Measurements from ENCODE around the gene IFI30. TPM values are rescaled to one million over a fixed set of nuclear protein-coding genes. Genes with fewer than 3 reads are reported as not detected.
A peak's percentile ranks its signal among the peaks of the same experiment; 100 is the strongest.
"Not testable (repeated sequence)": the region's sequence is repeated elsewhere in the genome, so short reads cannot be mapped to it uniquely, and the experiment has no call there.

Gene IFI30
- total RNA-seq, 2 experiments from 2014 or later: 24.7 to 28.1 TPM

- Mint-ChIP-seq H3K36me3 (peaks cover 17% of the 10 kb centered on the region), H3K4me3 (no peak overlapping the region), H3K9me3 (no peaks in the 10 kb centered on the region), H3K4me1 (peaks cover 14% of the 10 kb centered on the region), H3K27me3 (peaks cover under 1% of the 10 kb centered on the region), H3K27ac (peak overlapping the region; percentile 62)
- DNase-seq: no peak
These were observed 24.3 kb downstream of the IFI30 start for GRCh38 chr19:18197941-18198340.

GRCh38 chr19:18198374-18198773, 24.8 kb downstream of the IFI30 start:
- DNase-seq: no peak
- peaks cover 18% of the 10 kb centered on the region for H3K4me1 Mint-ChIP-seq
- no peak overlapping the region for H3K27ac Mint-ChIP-seq
- no peaks in the 10 kb centered on the region for H3K9me3 Mint-ChIP-seq
- no peak overlapping the region for H3K4me3 Mint-ChIP-seq
- H3K27me3 Mint-ChIP-seq: no peaks in the 10 kb centered on the region
- H3K36me3 Mint-ChIP-seq: peaks cover 16% of the 10 kb centered on the region

GRCh38 chr19:18202397-18202777, 28.8 kb downstream of the IFI30 start:
- Mint-ChIP-seq H3K4me3 (peak overlapping the region; percentile 90), H3K27ac (no peak overlapping the region), H3K4me1 (peaks cover 15% of the 10 kb centered on the region), H3K9me3 (no peaks in the 10 kb centered on the region), H3K36me3 (peaks cover 16% of the 10 kb centered on the region), H3K27me3 (no peaks in the 10 kb centered on the region)
- no peak for DNase-seq

GRCh38 chr19:18202778-18203407, 29.3 kb downstream of the IFI30 start:
- Mint-ChIP-seq H3K4me1 (peaks cover 15% of the 10 kb centered on the region), H3K27me3 (no peaks in the 10 kb centered on the region), H3K4me3 (peak overlapping the region; percentile 90), H3K9me3 (no peaks in the 10 kb centered on the region), H3K36me3 (peaks cover 16% of the 10 kb centered on the region), H3K27ac (peak overlapping the region; percentile 84)
- DNase-seq: peak; percentile 48

- peaks cover 15% of the 10 kb centered on the region for H3K4me1 Mint-ChIP-seq
- peak overlapping the region; percentile 84 for H3K27ac Mint-ChIP-seq
- peak overlapping the region; percentile 90 for H3K4me3 Mint-ChIP-seq
- no peaks in the 10 kb centered on the region for H3K9me3 Mint-ChIP-seq
- H3K27me3 Mint-ChIP-seq: peaks cover under 1% of the 10 kb centered on the region
- no peak for DNase-seq
- peaks cover 12% of the 10 kb centered on the region for H3K36me3 Mint-ChIP-seq
These were observed 29.8 kb downstream of the IFI30 start for GRCh38 chr19:18203408-18203862.

GRCh38 chr19:18203863-18204393, 30.3 kb downstream of the IFI30 start, which contains the start of gene RAB3A:
TSS of gene RAB3A (minus strand) at chr19:18204042. CDS start at chr19:18202740, 1,302 bp downstream.
- peak; percentile 100 for DNase-seq
- Mint-ChIP-seq H3K4me3 (peak within 1 kb of the TSS; percentile 90), H3K27me3 (peaks cover 6% of the 10 kb centered on the region), H3K27ac (peak within 1 kb of the TSS; percentile 84), H3K36me3 (peaks cover 10% of the 10 kb centered on the region), H3K4me1 (peaks cover 16% of the 10 kb centered on the region), H3K9me3 (no peaks in the 10 kb centered on the region)

GRCh38 chr19:18204394-18205199, 31.0 kb downstream of the IFI30 start:
- H3K36me3 Mint-ChIP-seq: peaks cover 10% of the 10 kb centered on the region
- H3K27ac Mint-ChIP-seq: peak overlapping the region; percentile 84
- no peaks in the 10 kb centered on the region for H3K9me3 Mint-ChIP-seq
- H3K4me3 Mint-ChIP-seq: peak overlapping the region; percentile 83
- DNase-seq: no peak
- peaks cover 16% of the 10 kb centered on the region for H3K4me1 Mint-ChIP-seq
- peaks cover 8% of the 10 kb centered on the region for H3K27me3 Mint-ChIP-seq

GRCh38 chr19:18205200-18205892, 31.7 kb downstream of the IFI30 start:
- Mint-ChIP-seq H3K27ac (peak overlapping the region; percentile 63), H3K9me3 (no peaks in the 10 kb centered on the region), H3K4me3 (peak overlapping the region; percentile 83), H3K36me3 (peaks cover 10% of the 10 kb centered on the region), H3K27me3 (peaks cover 15% of the 10 kb centered on the region), H3K4me1 (peaks cover 16% of the 10 kb centered on the region)
- DNase-seq: peak; percentile 71

- DNase-seq: no peak
- Mint-ChIP-seq H3K36me3 (peaks cover 10% of the 10 kb centered on the region), H3K4me3 (no peak overlapping the region), H3K27me3 (peaks cover 16% of the 10 kb centered on the region), H3K27ac (no peak overlapping the region), H3K9me3 (no peaks in the 10 kb centered on the region), H3K4me1 (peaks cover 16% of the 10 kb centered on the region)
These were observed 32.4 kb downstream of the IFI30 start for GRCh38 chr19:18206018-18206417.

GRCh38 chr19:18208098-18208951, 34.7 kb downstream of the IFI30 start:
- Mint-ChIP-seq H3K27ac (no peak overlapping the region), H3K4me1 (peaks cover 9% of the 10 kb centered on the region), H3K36me3 (no peaks in the 10 kb centered on the region), H3K4me3 (no peak overlapping the region), H3K27me3 (peaks cover 16% of the 10 kb centered on the region), H3K9me3 (no peaks in the 10 kb centered on the region)
- DNase-seq: peak; percentile 56

- H3K27ac Mint-ChIP-seq, DNase-seq, H3K9me3 Mint-ChIP-seq, H3K4me1 Mint-ChIP-seq, H3K4me3 Mint-ChIP-seq, H3K36me3 Mint-ChIP-seq: not testable (repeated sequence)
- H3K27me3 Mint-ChIP-seq: peaks cover 16% of the 10 kb centered on the region
These were observed 36.3 kb downstream of the IFI30 start for GRCh38 chr19:18209912-18210311.

GRCh38 chr19:18211683-18212082, 38.1 kb downstream of the IFI30 start:
- Mint-ChIP-seq H3K27me3 (peaks cover 16% of the 10 kb centered on the region), H3K4me1 (peaks cover 2% of the 10 kb centered on the region), H3K36me3 (no peaks in the 10 kb centered on the region), H3K27ac (no peak overlapping the region), H3K4me3 (no peak overlapping the region), H3K9me3 (no peaks in the 10 kb centered on the region)
- DNase-seq: no peak

- H3K4me3 Mint-ChIP-seq: no peak overlapping the region
- DNase-seq: no peak
- H3K4me1 Mint-ChIP-seq: no peaks in the 10 kb centered on the region
- peaks cover 8% of the 10 kb centered on the region for H3K27me3 Mint-ChIP-seq
- no peaks in the 10 kb centered on the region for H3K9me3 Mint-ChIP-seq
- H3K36me3 Mint-ChIP-seq: no peaks in the 10 kb centered on the region
- H3K27ac Mint-ChIP-seq: no peak overlapping the region
These were observed 41.3 kb downstream of the IFI30 start for GRCh38 chr19:18214779-18215433.

- Mint-ChIP-seq H3K27me3 (peaks cover 19% of the 10 kb centered on the region), H3K36me3 (no peaks in the 10 kb centered on the region), H3K9me3 (no peaks in the 10 kb centered on the region), H3K4me3 (no peak overlapping the region), H3K4me1 (no peaks in the 10 kb centered on the region), H3K27ac (no peak overlapping the region)
- DNase-seq: no peak
These were observed 43.2 kb downstream of the IFI30 start for GRCh38 chr19:18216789-18217188.
